ENCODE data around the gene KSR1.
A peak's percentile ranks its signal among the peaks of the same experiment; 100 is the strongest.

GRCh38 chr17:27654654-27655524 is 198.6 kb downstream of the KSR1 start:
- TF ChIP-seq CTCF (IDR thresholded peaks at IDR 0.05) (peak; percentile 65 to 81 (median 67)), POLR2A (IDR thresholded peaks at IDR 0.05) (no peak)

Measured in uterus (tissue), 2 donors.